Small intestine (tissue), 7 donors: ENCODE results near the gene SIMC1. TPM values are rescaled to one million over a fixed set of nuclear protein-coding genes. Genes with fewer than 3 reads are reported as not detected.

Source experiments
- DNase-seq, 2 donors: peaks; one replicate each; pipeline versions ENCODE4 v3.0.0 to v3.0.0-alpha.2; 2013
- FAIRE-seq: peaks from 2 replicates; lab custom pipeline; 2012; peaks lifted over from hg19 to GRCh38; lab: Jason Lieb, UNC
- H3K27ac ChIP-seq, 3 donors: one replicate each; pipeline ENCODE4 v1.5.1; 2013; ENCODE audit warnings: low read length in 2 of 3, mild to moderate bottlenecking in 2 of 3, control low read depth in 1 of 3, inconsistent platforms in 1 of 3, low read depth in 1 of 3, moderate library complexity in 1 of 3
- H3K27me3 ChIP-seq, 3 donors: one replicate each; pipeline ENCODE4 v1.6.1; 2013; ENCODE audit warnings: low read length in 3 of 3, inconsistent platforms in 1 of 3; ENCODE audit not compliant: control insufficient read depth in 3 of 3, insufficient read depth in 3 of 3
- H3K36me3 ChIP-seq, 3 donors: one replicate each; pipeline ENCODE4 v1.6.1; 2013; ENCODE audit warnings: low read length in 3 of 3, inconsistent platforms in 1 of 3, low read depth in 1 of 3, mild to moderate bottlenecking in 1 of 3, moderate library complexity in 1 of 3; ENCODE audit not compliant: control insufficient read depth in 3 of 3, insufficient read depth in 2 of 3
- H3K4me1 ChIP-seq, 3 donors: one replicate each; pipeline ENCODE4 v1.6.1; 2013; ENCODE audit warnings: low read length in 2 of 3, inconsistent platforms in 1 of 3, low read depth in 1 of 3, mild to moderate bottlenecking in 1 of 3, moderate library complexity in 1 of 3; ENCODE audit not compliant: control insufficient read depth in 3 of 3, insufficient read depth in 2 of 3
- H3K4me3 ChIP-seq, 3 donors: one replicate each; pipeline ENCODE4 v1.5.1; 2013; ENCODE audit warnings: low read length in 3 of 3, control low read depth in 1 of 3, inconsistent platforms in 1 of 3, low read depth in 1 of 3, mild to moderate bottlenecking in 1 of 3, moderate library complexity in 1 of 3
- H3K9me3 ChIP-seq, 2 donors: one replicate each; pipeline ENCODE4 v1.6.1; 2013; ENCODE audit warnings: low read depth in 1 of 2, low read length in 1 of 2; ENCODE audit not compliant: control insufficient read depth in 2 of 2, insufficient read depth in 1 of 2
- WGBS, 3 donors: extraction: QIAGEN DNeasy Blood & Tissue Kit; methylation state at CpG; one replicate each; pipeline ENCODE4 v1.1.7; 2013; 5-methylcytosine and 5-hydroxymethylcytosine counted together
- polyA plus RNA-seq, 4 donors: library from polyadenylated mRNA; stranded (reverse) in 3 of 4; unstranded in 1 of 4; fragments of 200-250 nt in 3 of 4; fragments of 120-200 nt in 1 of 4; gene quantifications; one replicate each; pipeline versions ENCODE4 v1.2.1 to v1.2.3, GENCODE V29; 2013
- donor health status: healthy with polysubstance abuse.
- donor health status: control.
- donor health status: control.
- donor health status: Bipolar disorder and iron deficiency.
- donor health status: healthy.

Gene SIMC1
- polyA plus RNA-seq, 4 donors = 5.9 to 16.1 (median 10.8) TPM

DNA sequence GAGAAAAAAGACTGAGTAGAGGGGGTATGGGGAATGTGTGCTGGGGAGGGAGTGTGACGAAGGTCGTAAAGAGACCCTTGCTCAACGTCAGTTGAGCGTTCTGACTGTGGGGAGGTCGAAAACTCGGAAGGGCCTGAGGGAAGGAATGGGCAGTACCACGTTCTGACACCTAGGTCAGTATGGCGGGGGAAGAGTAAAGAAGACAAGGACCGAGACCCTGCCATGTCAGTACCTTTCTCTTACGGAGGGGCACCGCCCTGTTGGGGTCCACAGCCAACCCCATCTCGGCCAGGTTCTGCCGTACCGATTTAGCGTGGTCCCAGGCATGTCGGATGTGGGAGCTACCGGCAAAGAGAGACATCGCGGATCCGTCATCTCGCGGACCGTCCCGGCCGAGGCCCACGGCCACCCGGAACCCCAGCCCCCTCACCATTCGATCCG is 149.8 kb downstream of the SIMC1 start:
- Histone ChIP-seq H3K4me1 (peaks cover 4 to 12% (median 5%) of the 10 kb centered on the region in 3 donors), H3K36me3 (peaks cover 6 to 57% (median 16%) of the 10 kb centered on the region in 3 donors), H3K4me3 (peak overlapping the region; percentile 70 to 90 (median 78)), H3K27me3 (no peaks in the 10 kb centered on the region), H3K27ac (peak overlapping the region in 2 of 3 donors; percentile 97 to 98), H3K9me3 (no peaks in the 10 kb centered on the region)
- 0 to 1% (median 0%) methylated on average over 21 to 29 of the region's 29 CpGs for WGBS, 3 donors
- no peak for FAIRE-seq
- DNase-seq = peak in 1 of 2 donors; percentile 51

DNA sequence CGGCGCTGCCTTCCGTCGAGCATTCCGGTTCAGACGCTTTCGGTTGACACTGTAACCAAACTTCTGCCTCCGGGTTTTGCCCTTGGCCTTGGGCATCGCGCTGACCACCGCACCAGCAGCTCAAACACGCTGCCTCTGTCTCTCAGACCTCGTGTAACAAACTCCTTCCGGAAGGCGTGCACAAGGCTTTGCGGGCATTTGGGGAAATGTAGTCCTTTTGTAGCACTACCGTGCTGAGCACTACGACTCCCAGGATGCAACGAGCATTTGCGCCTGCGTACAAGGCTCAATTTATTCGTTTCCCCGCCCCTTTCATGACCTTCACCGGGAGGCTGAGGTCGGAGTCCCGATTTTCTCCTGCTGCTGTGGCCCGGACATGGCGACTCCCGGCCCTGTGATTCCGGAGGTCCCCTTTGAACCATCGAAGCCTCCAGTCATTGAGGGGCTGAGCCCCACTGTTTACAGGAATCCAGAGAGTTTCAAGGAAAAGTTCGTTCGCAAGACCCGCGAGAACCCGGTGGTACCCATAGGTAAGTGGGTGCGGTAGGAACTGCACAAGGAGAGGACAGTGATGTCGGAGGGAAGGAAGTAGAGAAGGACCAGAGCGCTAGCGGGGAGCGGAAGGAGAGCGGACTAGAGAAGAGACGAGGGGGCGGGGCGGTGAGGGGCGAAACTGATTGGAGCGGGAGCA is 150.4 kb downstream of the SIMC1 start, which contains the start of the genes HIGD2A and NOP16:
Gene HIGD2A, plus strand, starts transcription at position 308 of the 691 bp plus-strand sequence. Its CDS starts 69 bp downstream, at position 377.
Gene NOP16, minus strand, starts transcription at position 155 of the 691 bp plus-strand sequence. Its CDS starts 59 bp downstream, at position 96.
- H3K4me3 ChIP-seq = peak within 1 kb of the TSS; percentile 70 to 90 (median 78)
- no peaks in the 10 kb centered on the region for H3K27me3 ChIP-seq
- DNase-seq (peak; percentile 99 to 100), FAIRE-seq (no peak)
- peak within 1 kb of the TSS; percentile 96 to 98 (median 97) for H3K27ac ChIP-seq
- H3K36me3 ChIP-seq = peaks cover 6 to 57% (median 16%) of the 10 kb centered on the region in 3 donors
- H3K9me3 ChIP-seq = no peaks in the 10 kb centered on the region
- 0 to 1% (median 1%) methylated on average over 46 to 47 of the region's 47 CpGs for WGBS, 3 donors
- peaks cover 4 to 12% (median 5%) of the 10 kb centered on the region in 3 donors for H3K4me1 ChIP-seq

DNA sequence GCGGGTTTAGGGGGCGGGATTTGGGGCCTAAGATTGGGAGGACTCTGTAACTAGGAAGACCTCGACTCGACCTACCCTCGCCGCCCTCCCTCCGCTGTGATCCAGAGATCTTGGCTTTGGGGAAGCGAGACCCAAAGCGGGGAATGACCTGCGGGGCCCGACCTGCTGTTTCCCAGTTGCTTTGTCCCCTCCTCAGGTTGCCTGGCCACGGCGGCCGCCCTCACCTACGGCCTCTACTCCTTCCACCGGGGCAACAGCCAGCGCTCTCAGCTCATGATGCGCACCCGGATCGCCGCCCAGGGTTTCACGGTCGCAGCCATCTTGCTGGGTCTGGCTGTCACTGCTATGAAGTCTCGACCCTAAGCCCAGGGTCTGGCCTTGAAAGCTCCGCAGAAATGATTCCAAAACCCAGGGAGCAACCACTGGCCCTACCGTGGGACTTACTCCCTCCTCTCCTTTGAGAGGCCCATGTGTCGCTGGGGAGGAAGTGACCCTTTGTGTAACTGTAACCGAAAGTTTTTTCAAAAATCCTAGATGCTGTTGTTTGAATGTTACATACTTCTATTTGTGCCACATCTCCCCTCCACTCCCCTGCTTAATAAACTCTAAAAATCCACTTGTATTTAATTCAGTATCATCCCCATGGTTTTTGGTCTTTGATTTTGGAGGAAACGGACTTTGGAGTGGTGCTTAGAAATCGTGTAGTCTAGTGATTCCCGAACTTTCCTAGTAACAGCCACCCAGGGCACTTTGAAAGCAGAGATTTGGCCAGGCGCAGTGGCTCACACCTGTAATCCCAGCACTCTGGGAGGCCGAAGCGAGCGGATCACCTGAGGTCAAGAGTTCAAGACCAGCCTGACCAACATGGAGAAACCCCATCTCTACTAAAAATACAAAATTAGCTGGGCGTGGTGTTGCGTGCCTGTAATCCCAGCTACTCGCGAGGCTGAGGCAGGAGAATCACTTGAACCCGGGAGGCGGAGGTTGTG is 151.2 kb downstream of the SIMC1 start:
- FAIRE-seq = no peak
- Histone ChIP-seq H3K9me3 (no peaks in the 10 kb centered on the region), H3K4me1 (peaks cover 4 to 12% (median 5%) of the 10 kb centered on the region in 3 donors), H3K27me3 (no peaks in the 10 kb centered on the region), H3K4me3 (peak overlapping the region; percentile 48 to 90 (median 74)), H3K36me3 (peaks cover 2 to 54% (median 8%) of the 10 kb centered on the region in 3 donors), H3K27ac (peak overlapping the region; percentile 96 to 98 (median 97))
- WGBS, 3 donors = 25 to 31% (median 27%) methylated on average over 33 to 41 of the region's 41 CpGs
- DNase-seq = no peak

DNA sequence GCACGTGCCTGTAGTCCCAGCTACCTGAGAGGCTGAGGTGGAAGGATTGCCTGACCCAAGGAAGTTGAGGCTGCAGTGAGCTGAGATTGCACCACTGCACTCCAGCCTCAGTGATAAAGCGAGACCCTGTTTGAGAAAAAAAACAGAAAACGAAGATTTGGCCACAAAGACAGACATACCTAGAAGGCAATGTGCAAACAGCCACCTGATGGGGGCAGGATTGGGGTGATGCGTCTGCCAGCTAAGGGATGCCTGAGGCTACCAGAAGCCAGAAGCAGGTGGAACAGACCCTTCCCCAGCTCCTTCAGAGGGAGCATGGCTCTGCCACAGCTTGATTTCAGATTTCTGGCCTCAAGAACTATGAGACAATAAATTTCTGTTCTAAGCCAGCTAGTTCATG is 153.3 kb downstream of the SIMC1 start:
- Histone ChIP-seq H3K9me3 (no peaks in the 10 kb centered on the region), H3K27ac (no peak overlapping the region), H3K27me3 (no peaks in the 10 kb centered on the region), H3K4me3 (no peak overlapping the region), H3K4me1 (peaks cover 4 to 12% (median 5%) of the 10 kb centered on the region in 3 donors), H3K36me3 (peaks cover 2 to 61% (median 2%) of the 10 kb centered on the region in 3 donors)
- 80 to 94% (median 88%) methylated on average over 4 of the region's 4 CpGs for WGBS, 3 donors
- FAIRE-seq = no peak
- no peak for DNase-seq

DNA sequence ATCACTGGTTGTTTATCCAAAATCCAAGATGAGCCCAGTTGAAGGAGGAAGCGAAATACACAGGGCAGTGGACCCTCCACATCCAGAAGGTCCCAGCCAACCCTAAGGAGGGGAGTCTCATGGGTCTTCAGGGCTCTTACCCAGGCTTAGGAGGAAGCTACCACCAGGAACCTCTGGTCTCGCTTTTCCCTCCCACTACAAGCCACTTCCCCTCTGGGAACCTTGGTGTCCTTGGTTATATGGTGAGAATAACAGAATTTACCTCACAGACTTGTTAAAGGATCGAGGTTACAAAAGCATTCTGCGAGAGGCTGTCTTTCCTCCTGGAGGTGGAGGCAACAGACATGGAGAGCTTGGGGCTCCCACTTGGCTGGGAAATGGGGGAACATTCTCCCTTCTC is 153.8 kb downstream of the SIMC1 start:
- WGBS, 3 donors = 90 to 92% (median 91%) methylated on average over 4 of the region's 4 CpGs
- H3K27ac ChIP-seq = no peak overlapping the region

DNA sequence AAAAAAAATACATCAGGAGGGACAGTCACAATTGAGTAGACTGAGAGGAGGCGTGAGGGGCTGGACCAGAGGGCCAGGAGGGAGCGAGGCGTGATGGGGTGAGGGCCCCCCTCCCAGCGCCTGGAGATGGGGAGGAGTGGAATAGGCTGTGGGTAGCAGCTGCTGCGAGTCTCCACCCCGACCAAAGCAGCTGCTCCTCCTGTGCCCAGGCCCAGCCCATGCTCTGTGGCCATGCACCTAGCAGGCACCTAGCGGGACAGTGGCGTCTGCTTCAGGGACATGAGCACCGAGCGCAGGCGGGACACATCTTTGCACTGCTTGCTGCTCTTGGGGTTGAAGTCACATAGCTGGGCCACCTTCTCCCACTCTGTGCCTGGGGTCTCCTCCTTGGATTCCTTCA is 154.3 kb downstream of the SIMC1 start:
- DNase-seq (no peak), FAIRE-seq (no peak)
- Histone ChIP-seq H3K36me3 (peaks cover 2 to 69% (median 6%) of the 10 kb centered on the region in 3 donors), H3K4me3 (no peak overlapping the region), H3K9me3 (no peaks in the 10 kb centered on the region), H3K27ac (no peak overlapping the region), H3K4me1 (peaks cover 1 to 4% (median 2%) of the 10 kb centered on the region in 3 donors), H3K27me3 (no peaks in the 10 kb centered on the region)
- 81 to 90% (median 88%) methylated on average over 11 of the region's 11 CpGs for WGBS, 3 donors

More for the DNA sequence above, 153.8 kb downstream of the SIMC1 start:
- H3K4me1 ChIP-seq = peaks cover 3 to 10% (median 5%) of the 10 kb centered on the region in 3 donors
- H3K27me3 ChIP-seq = no peaks in the 10 kb centered on the region
- no peak for DNase-seq
- H3K36me3 ChIP-seq = peaks cover under 1 to 64% (median 2%) of the 10 kb centered on the region in 3 donors
- FAIRE-seq = no peak
- H3K4me3 ChIP-seq = no peak overlapping the region
- no peaks in the 10 kb centered on the region for H3K9me3 ChIP-seq

DNA sequence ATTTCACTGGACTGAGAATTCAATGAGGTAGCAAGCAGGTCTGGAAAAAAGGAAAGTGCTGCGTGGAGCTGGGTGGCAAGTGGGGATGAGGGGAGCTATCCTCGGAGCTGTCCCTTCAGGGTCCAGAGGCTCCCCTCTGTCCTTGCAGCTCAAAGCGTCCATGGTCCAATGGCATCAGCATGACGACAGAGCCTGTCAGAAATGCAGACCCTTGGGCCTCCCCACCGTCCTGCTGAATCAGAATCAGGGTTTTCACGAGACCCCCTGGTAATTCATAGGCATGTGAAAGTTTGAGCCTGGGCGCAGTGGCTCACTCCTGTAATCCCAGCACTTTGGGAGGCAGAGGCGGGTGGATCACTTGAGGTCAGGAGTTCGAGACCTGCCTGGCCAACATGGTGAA is 155.9 kb downstream of the SIMC1 start:
- no peaks in the 10 kb centered on the region for H3K27me3 ChIP-seq
- peaks cover 0 to 3% (median 0%) of the 10 kb centered on the region in 3 donors for H3K4me1 ChIP-seq
- no peak overlapping the region for H3K27ac ChIP-seq
- FAIRE-seq (no peak), DNase-seq (no peak)
- 94 to 97% (median 94%) methylated on average over 9 of the region's 9 CpGs for WGBS, 3 donors
- peaks cover 6 to 82% (median 9%) of the 10 kb centered on the region in 3 donors for H3K36me3 ChIP-seq
- no peak overlapping the region for H3K4me3 ChIP-seq
- no peaks in the 10 kb centered on the region for H3K9me3 ChIP-seq
